MV-4-11 (cell line): ENCODE data around the gene TMEM87A.
"Not testable (repeated sequence)": the region's sequence is repeated elsewhere in the genome, so short reads cannot be mapped to it uniquely, and the experiment has no call there.

ENCODE experiments used
- DNase-seq: peaks from one replicate; lab custom pipeline; 2025; lab: John Stamatoyannopoulos, UW

The TMEM87A gene

GRCh38 chr15:42270551-42270950 is 2.7 kb downstream of the TMEM87A start:
- DNase-seq: no peak

- DNase-seq: no peak
These were observed 5.9 kb downstream of the TMEM87A start for GRCh38 chr15:42267286-42267685.

DNA sequence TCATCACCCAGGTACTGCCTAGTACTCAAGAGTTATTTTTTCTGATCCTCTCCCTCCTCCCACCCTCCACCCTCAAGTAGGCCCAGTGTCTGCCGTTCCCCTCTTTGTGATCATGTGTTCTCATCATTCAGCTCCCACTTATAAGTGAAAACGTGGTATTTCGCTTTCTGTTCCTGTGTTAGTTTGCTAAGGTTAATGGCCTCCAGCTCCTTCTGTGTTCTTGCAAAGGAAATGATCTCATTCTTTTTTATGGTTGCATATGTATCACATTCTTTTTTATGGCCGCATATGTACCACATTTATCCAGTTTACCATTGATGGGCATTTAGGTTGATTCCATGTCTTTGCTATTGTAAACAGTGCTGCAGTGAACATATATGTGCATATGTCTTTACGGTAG is 8.4 kb downstream of the TMEM87A start:
- no peak for DNase-seq

DNA sequence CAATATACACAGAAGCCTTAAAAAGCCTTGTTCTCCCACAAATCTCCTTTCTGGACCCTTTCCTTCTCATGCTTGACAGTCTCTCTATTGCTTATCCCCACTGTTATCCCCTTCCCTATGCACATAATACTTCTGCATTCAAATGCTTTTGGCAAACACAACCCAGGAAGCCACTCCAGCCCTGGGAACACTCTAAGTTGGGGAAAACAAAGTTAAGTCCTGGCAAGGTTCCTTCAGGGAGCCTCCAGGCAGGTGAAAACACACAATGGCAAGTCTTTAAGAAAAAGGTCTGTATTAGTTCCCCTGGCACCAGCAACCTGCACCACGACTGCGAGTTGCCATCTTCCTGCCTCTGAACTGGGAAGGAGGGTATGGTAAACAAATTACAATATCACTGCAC is 19.9 kb downstream of the TMEM87A start:
- no peak for DNase-seq

DNA sequence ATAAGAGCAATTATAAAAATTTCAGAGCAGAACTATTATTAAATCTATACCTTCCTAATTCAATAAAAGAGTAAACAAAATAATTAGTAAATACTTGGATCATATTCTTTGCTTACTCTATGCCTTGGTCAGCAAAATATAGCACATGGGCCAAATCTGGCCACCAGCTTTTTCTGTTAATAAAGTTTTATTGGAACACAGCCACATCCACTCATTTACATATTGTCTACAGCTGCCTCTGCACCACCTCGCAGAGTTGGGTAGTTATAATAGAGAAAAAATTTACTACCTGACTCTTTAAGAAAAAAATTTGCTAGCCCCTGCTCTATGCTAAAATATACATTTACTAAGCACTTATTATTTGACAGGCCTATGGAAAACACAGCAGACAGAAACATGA is 32.4 kb downstream of the TMEM87A start:
- DNase-seq: no peak

DNA sequence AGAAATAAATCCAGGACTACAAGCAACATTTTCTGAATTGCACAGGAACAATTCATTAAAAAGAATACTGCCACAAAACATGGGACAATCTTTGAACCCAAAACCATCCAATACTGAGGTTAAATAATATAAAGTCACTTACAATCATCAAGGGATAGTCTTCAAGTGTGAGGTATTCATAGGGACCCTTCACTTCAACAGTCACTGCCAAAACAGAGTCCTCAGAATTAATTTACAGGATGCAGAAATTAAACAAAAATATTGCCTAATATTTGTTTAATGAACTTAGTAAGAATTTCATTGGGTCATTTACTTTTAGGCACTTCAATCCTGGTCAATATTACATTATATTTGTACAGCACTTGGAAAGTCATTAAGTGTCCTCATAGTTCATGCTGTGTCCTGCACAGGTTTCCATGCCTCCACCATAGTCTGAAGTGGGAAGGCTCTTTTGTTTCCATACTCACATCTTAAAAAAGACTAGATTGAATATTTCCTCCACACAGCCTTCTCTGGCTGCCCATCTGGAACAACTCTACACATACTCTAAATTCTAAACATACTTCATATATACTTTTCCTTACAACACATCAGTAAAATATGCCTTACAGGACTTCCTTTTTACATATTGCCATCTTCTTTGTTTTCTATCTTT is 33.6 kb downstream of the TMEM87A start:
- no peak for DNase-seq

DNA sequence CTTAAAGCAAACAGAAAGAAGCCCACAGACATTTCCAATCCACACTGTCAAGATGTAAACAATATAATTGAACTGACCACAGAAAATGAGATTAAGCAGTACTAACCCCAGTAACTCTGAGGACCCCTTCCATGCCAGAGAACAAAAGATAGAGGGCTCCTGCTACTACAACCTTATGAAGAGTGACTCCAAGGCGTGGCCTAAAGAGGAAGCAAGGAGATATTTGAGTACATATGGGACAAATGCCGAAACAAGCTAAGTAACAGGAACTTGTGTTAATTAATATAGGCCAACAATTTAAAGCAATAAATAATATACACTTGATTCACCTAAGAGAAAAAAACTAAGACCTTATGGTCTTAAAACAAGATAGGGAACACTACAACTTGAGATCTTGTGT is 40.1 kb downstream of the TMEM87A start:
- DNase-seq: no peak

GRCh38 chr15:42232606-42233005 is 40.6 kb downstream of the TMEM87A start:
- DNase-seq: no peak

DNA sequence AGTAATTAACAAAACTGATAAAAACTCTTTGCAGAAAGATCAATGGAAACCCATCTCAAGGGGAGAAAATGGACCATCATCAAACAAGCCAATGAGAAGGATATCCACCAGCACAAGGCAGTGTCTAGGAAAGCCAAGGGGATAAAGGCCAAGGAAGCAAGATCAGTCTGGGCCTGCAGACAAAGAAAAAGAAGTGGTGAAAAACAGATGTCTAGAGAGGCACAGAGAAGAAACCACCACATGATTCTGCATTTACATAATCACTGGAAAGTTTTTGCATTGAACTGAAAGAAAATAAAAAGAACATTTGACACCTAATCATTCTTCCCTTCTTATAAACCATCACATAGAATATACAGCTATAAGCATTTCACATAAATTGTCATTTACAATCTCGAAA is 42.1 kb downstream of the TMEM87A start:
- no peak for DNase-seq

DNA sequence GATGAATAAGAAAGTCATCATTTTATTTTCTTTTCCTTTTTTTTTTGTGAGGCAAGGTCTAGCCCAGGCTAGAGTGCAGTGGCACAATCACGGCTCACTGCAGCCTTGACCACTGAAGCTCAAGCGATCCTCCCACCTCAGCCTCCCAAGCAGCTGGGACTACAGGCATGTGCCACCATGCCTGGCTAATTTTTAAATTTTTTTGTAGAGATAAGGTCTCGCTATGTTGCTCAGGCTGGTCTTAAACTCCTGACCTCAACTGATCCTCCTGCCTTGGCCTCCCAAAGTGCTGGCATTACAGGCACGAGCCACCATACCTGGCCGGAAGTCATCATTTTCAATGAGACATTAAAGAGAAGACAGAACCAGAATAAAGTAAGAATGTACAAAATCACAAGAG is 44.3 kb downstream of the TMEM87A start:
- not testable (repeated sequence) for DNase-seq

DNA sequence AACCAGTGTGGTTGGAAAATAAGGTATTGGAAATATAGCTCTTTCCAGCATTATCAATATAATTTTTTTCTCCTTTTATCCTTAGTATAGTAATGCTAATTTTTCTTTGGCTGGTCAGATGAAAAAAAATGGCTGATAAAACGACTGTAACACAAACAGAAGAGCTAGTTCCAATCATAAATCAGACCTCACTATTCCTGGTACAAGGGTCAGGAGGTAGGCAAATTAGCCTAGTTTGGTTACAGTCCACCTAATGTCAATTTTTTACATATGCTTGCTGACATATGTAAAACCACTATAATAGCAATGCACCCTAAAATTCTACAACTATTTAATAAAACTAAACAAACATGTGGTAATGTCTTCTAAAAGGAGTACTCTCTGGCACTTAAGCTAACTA is 45.2 kb downstream of the TMEM87A start:
- DNase-seq: no peak

DNA sequence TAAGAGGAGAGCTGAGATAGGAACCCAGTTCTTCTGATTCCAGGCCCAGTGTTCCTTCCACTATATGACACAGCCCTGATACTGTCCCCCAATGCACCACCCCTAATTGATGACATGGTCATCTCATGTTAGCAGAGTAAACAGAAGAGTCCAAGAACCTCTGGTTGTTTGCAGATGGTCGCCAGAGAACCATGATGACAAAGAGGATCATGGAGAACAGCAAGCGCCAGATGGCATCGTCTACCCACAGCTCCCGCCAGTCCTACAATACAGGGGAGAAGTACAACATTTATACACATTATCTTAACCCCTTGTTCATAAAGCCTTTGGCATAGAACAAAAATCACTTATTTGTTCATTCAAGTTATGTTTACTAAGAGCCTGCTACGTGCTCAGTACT is 46.6 kb downstream of the TMEM87A start:
- DNase-seq: no peak

- no peak for DNase-seq
These were observed 53.0 kb downstream of the TMEM87A start for GRCh38 chr15:42220216-42220615.

DNA sequence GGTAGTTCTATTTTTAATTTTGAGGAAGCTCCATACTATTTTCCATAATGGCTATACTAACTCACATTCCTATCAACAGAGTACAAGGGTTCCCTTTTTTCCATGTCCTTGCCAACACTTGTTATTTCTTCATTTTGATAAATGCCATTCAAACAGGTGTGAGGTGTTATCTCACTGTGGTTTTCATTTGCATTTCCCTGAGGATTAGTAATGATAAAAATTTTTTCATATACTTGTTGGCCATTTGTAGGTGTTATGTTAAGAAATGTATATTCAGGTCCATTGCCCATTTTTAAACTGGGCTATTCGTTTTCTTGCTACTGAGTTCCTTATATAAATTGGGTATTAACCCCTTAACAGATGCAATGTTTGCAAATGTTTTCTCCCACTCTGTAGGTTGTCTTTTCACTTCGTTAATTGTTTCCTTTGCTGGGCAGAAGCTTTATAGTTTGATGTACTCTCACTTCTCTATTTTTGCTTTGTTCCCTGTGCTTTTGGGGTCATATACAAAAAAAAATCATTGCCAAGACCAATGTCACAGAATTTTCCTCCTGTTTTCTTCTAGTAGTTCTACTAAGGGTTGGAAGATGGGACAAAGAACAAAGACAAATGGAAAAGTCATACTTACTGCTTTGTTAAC is 54.2 kb downstream of the TMEM87A start:
- DNase-seq: peak; percentile 71

DNA sequence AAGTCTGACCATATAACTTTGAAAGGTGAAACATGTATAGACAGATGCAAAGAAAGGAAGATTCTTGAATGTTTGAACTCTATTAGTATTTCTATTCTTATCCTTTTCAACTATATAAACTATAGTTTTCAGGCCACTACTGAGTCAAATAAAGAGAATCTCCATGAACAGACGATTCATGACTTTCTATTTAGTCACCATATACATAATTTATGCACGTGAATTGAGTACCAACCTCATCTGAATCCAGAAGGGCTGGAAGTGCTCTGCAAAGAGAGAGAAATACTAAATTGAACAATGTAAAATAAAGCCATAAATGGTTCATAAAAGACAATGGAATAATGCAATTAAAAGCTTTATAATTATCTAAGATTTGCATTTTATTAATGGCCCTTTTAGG is 55.7 kb downstream of the TMEM87A start:
- no peak for DNase-seq

DNA sequence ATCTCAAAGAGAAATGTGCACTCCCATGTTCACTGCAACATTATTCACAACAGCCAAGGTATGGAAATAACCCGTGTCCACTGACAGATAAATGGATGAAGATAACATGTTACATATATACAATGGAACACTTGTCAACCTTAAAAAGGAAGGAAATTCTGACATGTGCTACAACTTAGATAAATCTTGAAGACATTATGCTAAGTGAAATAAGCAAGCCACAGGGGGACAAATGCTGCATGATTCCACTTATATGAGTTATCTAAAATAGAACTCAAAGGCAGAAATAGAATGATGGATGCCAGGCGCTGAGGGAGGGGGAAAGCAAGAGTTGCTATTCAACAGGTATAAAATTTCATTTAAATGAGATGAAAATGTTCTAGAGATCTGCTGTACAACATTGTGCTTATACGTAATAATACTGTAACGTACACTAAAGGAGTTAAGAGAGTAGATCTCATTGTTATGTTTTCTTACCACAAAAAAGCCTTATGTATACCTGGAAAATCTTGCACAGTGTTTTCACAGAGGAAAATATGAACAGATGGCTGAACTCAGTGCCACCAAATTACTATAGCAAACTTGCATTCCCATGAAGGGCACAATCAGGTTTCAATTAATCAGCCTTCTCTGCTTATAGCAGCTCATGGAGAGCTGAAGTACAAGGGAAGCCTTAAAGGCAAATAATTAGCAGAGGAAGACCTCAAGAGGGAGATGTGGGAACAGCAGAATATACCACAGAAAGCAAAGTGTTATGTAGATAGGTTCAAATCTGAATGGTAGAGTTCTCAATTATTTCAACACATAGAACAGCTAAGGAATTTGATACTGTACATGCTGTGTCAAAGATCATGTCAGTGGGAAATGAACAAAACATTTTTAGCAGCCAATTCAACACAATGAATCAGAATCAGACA is 57.1 kb downstream of the TMEM87A start:
- DNase-seq: no peak

DNA sequence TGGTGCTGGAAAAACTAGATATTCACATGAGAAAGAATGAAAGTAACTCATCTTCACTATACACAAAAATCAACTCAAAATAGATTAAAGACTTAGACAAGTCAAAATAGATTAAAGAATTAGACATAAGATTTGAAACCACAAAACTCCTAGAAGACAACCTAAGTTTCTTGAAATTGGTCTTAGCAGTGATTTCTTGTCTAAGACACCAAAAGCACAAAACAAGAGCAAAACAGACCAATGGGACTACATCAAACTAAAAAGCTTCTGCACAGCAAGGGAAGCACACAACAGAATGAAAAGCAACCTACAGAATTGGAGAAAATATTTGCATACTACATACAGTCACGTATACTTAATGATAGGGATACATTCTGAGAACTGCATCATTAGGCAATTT is 58.6 kb downstream of the TMEM87A start:
- no peak for DNase-seq

GRCh38 chr15:42213511-42213910 is 59.7 kb downstream of the TMEM87A start:
- no peak for DNase-seq

DNA sequence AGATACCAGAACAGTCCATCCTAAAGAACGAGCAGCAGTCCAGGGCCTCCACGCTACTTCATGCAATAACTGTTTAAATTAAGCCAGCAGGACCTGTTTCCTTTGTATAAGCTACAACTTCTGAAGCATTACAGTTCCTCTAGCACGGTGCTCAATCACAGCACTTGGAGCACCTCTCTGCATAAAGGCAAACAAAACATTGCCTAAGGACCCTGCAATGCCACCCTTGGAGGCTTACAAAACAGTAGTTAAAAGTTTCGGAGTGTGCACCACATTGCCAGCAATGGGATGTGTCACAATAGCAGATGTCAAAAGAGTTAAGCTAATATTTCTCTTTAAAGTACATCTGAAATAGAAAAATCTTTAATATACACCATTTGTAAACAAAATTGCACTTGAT is 62.5 kb downstream of the TMEM87A start:
- DNase-seq: no peak

DNA sequence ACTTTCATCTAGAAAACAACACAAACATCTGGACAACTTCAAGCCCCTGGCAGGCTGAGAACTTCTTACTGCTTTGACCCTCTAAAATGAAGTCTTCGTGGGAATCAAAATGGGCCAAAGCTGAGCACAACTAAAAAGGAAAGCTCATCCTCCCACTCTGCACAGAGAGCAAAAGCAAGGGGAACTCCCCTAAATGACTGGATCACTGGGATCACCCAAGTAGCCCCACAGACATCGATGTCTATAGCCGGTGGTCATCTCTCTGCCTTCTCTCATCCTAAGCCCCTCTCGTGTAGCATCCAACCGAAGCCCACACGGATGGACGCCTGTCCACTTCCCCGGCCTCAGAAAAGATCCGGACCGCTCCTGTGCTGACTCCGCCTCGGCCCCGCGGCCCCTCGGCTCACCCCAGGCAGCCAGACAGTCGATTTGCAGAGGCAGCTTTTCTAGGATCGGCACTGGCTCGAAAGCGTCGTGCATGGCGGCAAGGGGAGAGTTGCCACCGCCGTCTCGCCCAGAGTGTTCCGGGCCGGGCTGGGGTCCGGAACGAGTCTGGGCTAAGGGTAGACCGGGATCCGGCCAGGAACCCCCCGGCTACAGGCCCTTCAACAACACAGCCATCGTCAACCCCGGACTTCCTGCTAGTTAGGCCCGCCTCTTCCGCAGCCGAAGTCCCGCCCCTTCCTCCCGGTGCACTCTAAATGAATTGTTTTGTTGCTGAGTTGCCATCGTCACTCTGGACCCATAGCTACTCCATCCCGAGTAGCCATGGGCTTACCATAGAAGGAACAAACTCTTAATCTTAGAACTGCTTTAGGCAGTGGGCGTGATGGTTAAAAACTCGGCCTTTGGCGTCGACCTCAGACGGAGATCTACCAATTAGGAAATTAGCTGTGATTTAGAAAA is 65.3 kb downstream of the TMEM87A start, which contains the start of gene VPS39:
Gene VPS39, minus strand, starts transcription at position 631 of the 906 bp plus-strand sequence. Its CDS starts 151 bp downstream, at position 480.
- peak; percentile 87 for DNase-seq

DNA sequence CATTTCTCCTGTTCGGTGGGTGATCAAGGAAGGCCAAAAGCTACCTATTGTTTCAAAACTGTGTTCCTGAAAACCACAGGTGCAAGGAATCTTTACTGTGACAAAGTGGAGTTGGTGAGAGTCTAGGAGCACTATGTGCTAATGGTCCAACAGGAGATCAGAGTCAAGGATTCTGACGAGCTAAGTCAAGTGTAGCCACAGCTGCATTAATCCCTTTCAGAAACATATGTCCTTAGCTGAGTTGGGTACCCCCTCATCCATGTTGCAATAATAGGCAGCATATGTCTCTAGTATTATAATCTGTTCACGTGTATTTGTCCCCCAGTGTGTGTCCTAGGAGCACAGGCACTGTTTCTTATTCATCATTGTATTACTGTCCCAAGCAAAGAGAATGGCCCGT is 66.8 kb downstream of the TMEM87A start:
- DNase-seq: no peak

GRCh38 chr15:42203891-42204290 is 69.3 kb downstream of the TMEM87A start:
- peak; percentile 32 for DNase-seq
